ENCODE data around the gene CAMK4. TPM values are rescaled to one million over a fixed set of nuclear protein-coding genes. Genes with fewer than 3 reads are reported as not detected.
A peak's percentile ranks its signal among the peaks of the same experiment; 100 is the strongest.

The CAMK4 gene
- total RNA-seq, 1 donor from 2014 or later: 5.1 TPM

DNA sequence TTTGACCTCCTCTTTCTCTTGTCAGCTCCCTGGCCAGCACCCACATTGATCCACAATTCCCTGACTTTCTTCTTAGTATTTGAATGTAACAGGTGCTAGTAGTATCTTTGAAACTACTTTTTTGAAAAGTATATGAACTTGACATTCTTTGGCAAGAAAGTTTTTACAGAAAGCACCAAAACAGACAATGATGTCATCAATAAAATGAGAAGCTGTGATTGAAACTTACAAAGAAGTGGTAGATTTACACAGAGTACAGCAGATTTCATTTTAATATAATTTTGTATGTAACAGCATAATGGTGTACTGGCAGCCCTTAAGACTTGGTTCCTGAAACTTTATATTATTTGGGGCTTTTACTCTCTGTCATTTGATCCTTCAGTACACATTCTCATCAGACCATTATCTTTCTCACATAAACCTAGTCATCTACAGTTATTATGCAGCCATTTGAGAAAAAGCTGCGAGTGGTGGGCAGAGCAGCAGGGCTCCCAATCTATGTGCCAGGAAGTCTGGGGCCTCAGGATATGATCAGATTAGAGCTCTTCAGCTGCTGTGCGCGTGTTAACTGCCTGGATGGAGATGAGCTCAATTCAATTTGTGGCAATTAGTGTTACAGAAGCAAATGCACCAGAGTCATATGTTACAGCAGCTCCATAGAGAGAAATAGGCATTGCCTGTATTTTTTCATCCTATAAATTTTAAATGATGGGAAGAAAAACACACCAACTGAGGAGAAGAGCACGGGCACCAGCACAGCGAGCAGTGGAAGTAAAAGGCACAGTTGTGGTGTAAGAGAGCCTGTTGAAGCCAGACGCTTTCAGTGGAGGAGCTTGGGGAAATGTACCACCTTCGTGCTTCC lies 162.0 kb downstream of the CAMK4 start:
- no peak for DNase-seq (ENCODE audit: low read depth)
- TF ChIP-seq, protein P1, sequence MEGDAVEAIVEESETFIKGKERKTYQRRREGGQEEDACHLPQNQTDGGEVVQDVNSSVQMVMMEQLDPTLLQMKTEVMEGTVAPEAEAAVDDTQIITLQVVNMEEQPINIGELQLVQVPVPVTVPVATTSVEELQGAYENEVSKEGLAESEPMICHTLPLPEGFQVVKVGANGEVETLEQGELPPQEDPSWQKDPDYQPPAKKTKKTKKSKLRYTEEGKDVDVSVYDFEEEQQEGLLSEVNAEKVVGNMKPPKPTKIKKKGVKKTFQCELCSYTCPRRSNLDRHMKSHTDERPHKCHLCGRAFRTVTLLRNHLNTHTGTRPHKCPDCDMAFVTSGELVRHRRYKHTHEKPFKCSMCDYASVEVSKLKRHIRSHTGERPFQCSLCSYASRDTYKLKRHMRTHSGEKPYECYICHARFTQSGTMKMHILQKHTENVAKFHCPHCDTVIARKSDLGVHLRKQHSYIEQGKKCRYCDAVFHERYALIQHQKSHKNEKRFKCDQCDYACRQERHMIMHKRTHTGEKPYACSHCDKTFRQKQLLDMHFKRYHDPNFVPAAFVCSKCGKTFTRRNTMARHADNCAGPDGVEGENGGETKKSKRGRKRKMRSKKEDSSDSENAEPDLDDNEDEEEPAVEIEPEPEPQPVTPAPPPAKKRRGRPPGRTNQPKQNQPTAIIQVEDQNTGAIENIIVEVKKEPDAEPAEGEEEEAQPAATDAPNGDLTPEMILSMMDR (conservative IDR thresholded peaks at IDR 0.05; ENCODE audit: low read depth, low read length): no peak

DNA sequence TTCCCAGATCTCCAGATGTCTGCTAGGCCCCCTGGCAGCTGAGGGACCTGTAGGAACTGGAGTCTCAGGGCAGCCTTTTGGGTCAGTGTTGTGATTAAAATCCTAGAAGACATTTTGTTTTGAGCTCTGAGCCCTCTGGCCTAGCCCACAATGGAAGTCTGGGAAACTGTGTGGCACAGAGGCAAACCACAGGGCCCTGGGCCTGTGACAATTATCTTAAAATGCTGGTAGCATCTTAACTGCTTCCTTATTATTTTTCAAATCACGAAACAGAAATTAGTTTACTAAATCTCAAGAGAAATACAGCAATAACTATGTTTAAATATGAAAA lies 162.6 kb downstream of the CAMK4 start:
- TF ChIP-seq, protein P1 (conservative IDR thresholded peaks at IDR 0.05; ENCODE audit: low read depth, low read length): no peak
- DNase-seq (ENCODE audit: low read depth): no peak
- no peak overlapping the region for H3K4me3 ChIP-seq (ENCODE audit: low read depth, low read length)

More for the DNA sequence above, 162.0 kb downstream of the CAMK4 start:
- H3K4me3 ChIP-seq (ENCODE audit: low read depth, low read length): no peak overlapping the region

DNA sequence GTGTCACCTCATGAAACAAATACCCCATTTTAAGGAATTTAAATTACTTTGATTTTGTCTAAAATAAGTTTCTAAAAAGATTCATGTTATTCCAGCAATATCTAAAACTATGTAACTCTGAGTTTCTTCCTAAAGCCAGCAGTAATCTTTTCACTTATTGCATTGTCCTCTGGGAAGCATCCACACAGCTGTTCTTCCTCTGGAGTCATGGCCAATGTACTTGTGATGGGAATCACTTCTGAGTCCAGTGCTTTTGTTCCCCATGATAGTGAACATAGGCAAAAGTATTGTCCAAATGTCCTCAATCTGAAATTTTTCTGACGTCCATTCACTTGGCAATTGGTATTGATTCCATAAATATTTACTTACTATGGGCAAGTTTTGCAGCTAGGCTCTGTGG lies 163.2 kb downstream of the CAMK4 start:
- DNase-seq (ENCODE audit: low read depth): no peak
- no peak overlapping the region for H3K4me3 ChIP-seq (ENCODE audit: low read depth, low read length)
- TF ChIP-seq, protein P1 (conservative IDR thresholded peaks at IDR 0.05; ENCODE audit: low read depth, low read length): no peak

DNA sequence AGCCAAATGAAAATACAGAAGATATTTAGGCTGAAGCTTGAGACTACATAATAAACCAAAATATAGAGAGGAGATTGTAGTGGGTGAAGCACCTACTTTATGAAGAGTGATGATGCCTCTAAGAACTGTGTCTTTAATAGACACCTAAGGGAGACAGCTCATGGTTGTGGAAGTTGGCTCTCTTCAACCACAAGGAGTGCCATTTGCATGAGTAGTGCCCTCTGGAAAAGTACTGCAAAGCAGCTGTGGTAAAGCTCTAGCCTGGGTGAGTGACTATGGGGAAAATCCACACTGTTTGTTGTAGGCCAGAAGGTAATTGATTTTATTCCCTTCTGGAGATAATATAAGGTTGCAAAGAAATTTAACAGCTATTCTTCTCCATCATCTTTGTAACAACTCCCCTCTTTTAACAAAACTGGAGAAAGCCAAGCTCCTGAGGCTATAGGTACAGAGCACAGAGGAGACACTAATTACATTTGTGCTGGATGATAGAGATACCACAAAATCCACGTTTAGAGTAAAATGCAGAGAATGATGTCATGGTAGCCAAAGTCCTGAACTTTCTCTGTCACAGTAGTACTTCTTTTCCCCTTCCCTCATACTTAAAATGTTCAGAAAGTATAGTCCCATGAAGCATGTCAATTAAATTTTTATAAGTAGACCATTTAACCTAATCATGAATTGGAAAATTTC lies 165.4 kb downstream of the CAMK4 start:
- TF ChIP-seq, protein P1 (conservative IDR thresholded peaks at IDR 0.05; ENCODE audit: low read depth, low read length): no peak
- no peak overlapping the region for H3K4me3 ChIP-seq (ENCODE audit: low read depth, low read length)
- DNase-seq (ENCODE audit: low read depth): peak; percentile 59

DNA sequence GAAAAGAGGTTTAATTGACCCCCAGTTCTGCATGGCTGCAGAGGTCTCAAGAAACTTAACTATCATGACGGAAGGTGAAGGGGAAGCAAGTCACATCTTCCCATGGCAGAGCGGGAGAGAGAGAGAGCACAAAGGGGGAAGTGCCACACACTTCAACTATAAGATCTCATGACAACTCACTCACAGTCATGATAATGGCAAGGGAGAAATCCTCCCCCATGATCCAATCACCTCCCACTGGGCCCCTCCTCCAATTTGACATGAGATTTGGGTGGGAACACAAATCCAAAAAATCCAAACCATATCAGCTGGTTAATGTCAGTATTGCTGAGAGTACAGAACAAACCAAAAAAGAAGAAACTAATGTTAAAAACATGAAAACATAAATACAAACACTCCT lies 168.0 kb downstream of the CAMK4 start:
- no peak for DNase-seq (ENCODE audit: low read depth)
- TF ChIP-seq, protein P1 (conservative IDR thresholded peaks at IDR 0.05; ENCODE audit: low read depth, low read length): no peak

DNA sequence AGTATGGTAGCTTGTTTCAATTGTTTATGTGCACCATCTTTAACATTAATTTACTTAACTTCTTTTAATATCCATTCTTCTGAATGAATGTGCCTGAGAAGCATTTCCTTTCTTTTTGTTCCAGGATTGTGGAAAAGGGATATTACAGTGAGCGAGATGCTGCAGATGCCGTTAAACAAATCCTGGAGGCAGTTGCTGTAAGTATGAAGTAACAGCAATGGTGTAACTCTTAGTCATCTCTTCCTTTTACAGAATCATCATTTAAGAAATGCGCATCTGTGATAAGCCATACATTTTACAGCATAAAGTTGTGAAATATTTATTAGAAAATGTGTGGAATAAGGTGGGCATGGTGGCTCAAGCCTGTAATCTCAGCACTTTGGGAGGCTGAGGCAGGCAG lies 170.4 kb downstream of the CAMK4 start:
- H3K4me3 ChIP-seq (ENCODE audit: low read depth, low read length): no peak overlapping the region
- DNase-seq (ENCODE audit: low read depth): no peak
- TF ChIP-seq, protein P1 (conservative IDR thresholded peaks at IDR 0.05; ENCODE audit: low read depth, low read length): no peak

More for the DNA sequence above, 168.0 kb downstream of the CAMK4 start:
- H3K4me3 ChIP-seq (ENCODE audit: low read depth, low read length): no peak overlapping the region
